Upper lobe of right lung (tissue), 1 donor: Measurements from ENCODE around the gene DHH. TPM values are rescaled to one million over a fixed set of nuclear protein-coding genes. Genes with fewer than 3 reads are reported as not detected.

ENCODE experiments used
- ATAC-seq: fragments of 200-7000 bp; cut with Tn5 transposase; one replicate; pipeline ENCODE4 v1.9.1; 2020; ENCODE audit warnings: mild to moderate bottlenecking, moderate library complexity
- DNase-seq: peaks from one replicate; pipeline ENCODE4 v3.0.0-alpha.2; 2020
- H3K27ac ChIP-seq: fragments of 200-600 bp; one replicate; pipeline ENCODE4 v1.8.0; 2022
- H3K27me3 ChIP-seq: fragments of 200-600 bp; one replicate; pipeline ENCODE4 v1.8.0; 2022; ENCODE audit warnings: mild to moderate bottlenecking
- H3K36me3 ChIP-seq: fragments of 200-600 bp; one replicate; pipeline ENCODE4 v1.8.0; 2022
- H3K4me1 ChIP-seq: fragments of 200-600 bp; one replicate; pipeline ENCODE4 v1.8.0; 2022
- H3K4me3 ChIP-seq: fragments of 200-600 bp; one replicate; pipeline ENCODE4 v1.8.0; 2022; ENCODE audit warnings: mild to moderate bottlenecking
- H3K9me3 ChIP-seq: fragments of 200-600 bp; one replicate; pipeline ENCODE4 v1.8.0; 2022
- CTCF ChIP-seq: fragments of 200-600 bp; IDR thresholded peaks from one replicate; pipeline ENCODE4 v1.8.0; 2022; ENCODE audit warnings: antibody characterized with exemption
- intact Hi-C: fragments of 100-400 bp; cut with DNase I; formaldehyde crosslinking; loops from one replicate; pipeline ENCODE4 v1.11.0; 2022
- total RNA-seq: library from RNA; stranded (reverse); fragmentation: NEBNext Ultra II Directional; extraction: Animal tissue kit (Norgen Biotek cat#: 25700); gene quantifications from one replicate; pipeline ENCODE4 v1.2.1, GENCODE V29; 2021
- donor health status: DM: no; HTN: yes; CAD: no; lungs with severe emphysema.

DHH gene
- total RNA-seq, 1 donor from 2014 or later, result 2.1 TPM

- no peak overlapping the region for H3K4me3 ChIP-seq
- H3K4me1 ChIP-seq, result peaks cover 12% of the 10 kb centered on the region
- no peak for TF ChIP-seq CTCF
- intact Hi-C loops, result no loop called here
- DNase-seq, result no peak
- no peaks in the 10 kb centered on the region for H3K9me3 ChIP-seq
- no peak for ATAC-seq
- H3K27me3 ChIP-seq, result no peaks in the 10 kb centered on the region
- H3K27ac ChIP-seq, result no peak overlapping the region
- H3K36me3 ChIP-seq, result peaks cover 87% of the 10 kb centered on the region
Observed at GRCh38 chr12:49100380-49100779, 5.8 kb upstream of the DHH start.

DNA sequence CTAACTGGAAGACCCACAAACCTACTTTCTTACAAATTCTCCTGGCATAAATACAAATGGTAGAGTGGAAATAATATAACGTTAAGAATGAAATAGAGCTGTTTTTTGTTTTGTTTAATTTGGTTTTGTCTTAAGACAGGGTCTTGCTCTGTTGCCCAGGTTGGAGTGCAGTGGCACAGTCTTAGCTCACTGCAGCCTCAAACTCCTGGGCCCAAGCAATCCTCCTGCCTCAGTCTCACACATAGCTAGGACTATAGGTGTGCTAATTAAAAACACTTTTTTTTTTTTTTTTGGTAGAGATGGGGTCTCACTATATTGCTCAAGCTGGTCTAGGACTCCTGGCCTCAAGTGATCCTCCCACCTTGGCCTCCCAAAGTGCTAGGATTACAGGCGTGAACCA lies 4.1 kb upstream of the DHH start:
- intact Hi-C loops, result no loop called here
- no peaks in the 10 kb centered on the region for H3K9me3 ChIP-seq
- no peak for ATAC-seq
- no peak overlapping the region for H3K4me3 ChIP-seq
- H3K27ac ChIP-seq, result no peak overlapping the region
- H3K36me3 ChIP-seq, result peaks cover 71% of the 10 kb centered on the region
- H3K27me3 ChIP-seq, result peaks cover 10% of the 10 kb centered on the region
- peaks cover 9% of the 10 kb centered on the region for H3K4me1 ChIP-seq
- DNase-seq, result no peak
- no peak for TF ChIP-seq CTCF

DNA sequence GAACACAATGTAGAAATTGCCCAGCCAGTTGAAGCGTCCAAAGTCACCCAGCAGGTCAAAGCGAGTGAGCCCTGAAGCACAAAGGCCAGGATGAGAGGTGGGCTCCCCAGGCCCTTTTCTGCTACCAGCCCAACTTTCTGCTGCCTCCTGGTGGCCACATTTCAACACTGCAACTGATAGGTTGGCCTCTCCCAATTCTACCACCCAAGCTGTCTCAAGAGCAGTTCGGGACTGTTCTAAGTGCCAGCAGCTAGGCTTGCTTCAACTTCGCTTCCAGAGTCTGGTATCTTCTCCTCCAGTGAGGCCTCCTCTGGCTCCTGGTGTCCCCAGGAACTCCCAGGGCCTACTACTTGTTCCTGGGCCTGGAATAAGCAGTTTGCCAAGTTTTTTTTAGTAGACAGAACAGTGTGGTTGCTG lies 3.4 kb upstream of the DHH start:
- TF ChIP-seq CTCF, result peak; percentile 80
- Histone ChIP-seq H3K4me1 (peaks cover 13% of the 10 kb centered on the region), H3K36me3 (peaks cover 64% of the 10 kb centered on the region), H3K9me3 (no peaks in the 10 kb centered on the region), H3K4me3 (no peak overlapping the region), H3K27ac (no peak overlapping the region), H3K27me3 (peaks cover 16% of the 10 kb centered on the region)
- peak; percentile 68 for ATAC-seq
- DNase-seq, result peak; percentile 69
- intact Hi-C loops, result no loop called here

- Histone ChIP-seq H3K9me3 (no peaks in the 10 kb centered on the region), H3K4me3 (no peak overlapping the region), H3K4me1 (peaks cover 16% of the 10 kb centered on the region), H3K27me3 (peaks cover 23% of the 10 kb centered on the region), H3K36me3 (peaks cover 57% of the 10 kb centered on the region), H3K27ac (no peak overlapping the region)
- no peak for TF ChIP-seq CTCF
- intact Hi-C loops, result no loop called here
- ATAC-seq, result no peak
- DNase-seq, result no peak
Observed at GRCh38 chr12:49097381-49097780, 2.8 kb upstream of the DHH start.

DNA sequence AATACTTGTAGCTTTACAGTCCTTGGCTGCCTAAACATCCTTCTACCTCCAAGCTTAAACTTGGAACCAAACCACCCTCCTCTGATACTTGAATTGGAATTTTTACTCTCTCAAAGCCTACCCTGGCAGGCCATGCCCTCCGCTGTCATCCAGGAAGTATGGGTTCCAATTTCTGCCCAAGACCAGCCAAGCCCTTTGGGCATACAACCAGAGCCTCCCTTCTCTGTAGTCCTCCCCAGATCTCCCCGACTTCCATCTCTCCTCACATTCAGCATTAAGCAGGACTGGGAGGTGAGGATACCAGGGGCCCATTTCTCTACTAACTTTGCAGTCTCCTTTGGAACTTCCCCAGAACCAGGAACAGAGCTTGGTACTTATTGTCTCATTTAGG lies 369 bp upstream of the DHH start:
- no peaks in the 10 kb centered on the region for H3K9me3 ChIP-seq
- ATAC-seq (no peak), DNase-seq (no peak)
- H3K36me3 ChIP-seq, result peaks cover 33% of the 10 kb centered on the region
- intact Hi-C loops, result no loop called here
- H3K27me3 ChIP-seq, result peaks cover 43% of the 10 kb centered on the region
- no peak overlapping the region for H3K4me3 ChIP-seq
- no peak overlapping the region for H3K27ac ChIP-seq
- TF ChIP-seq CTCF, result no peak
- peaks cover 40% of the 10 kb centered on the region for H3K4me1 ChIP-seq

DNA sequence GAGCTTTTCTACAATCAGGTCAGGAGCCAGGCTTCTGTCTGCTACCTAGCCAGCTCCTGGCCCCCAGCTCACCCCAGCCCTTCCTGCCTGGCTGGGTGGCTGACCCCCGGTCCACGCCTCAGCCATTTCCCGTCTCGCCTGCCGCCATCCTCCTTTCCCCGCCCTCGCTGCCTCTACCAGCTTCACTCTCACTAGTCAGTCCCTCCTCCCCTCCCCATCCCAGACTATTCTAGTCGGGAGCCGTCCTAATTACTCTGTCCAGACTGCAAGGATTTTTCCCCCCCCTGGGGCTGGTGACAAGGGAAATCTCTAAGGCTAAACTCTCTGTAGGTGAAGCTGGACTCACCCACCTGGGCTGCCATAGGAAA lies 825 bp downstream of the DHH start:
- Histone ChIP-seq H3K9me3 (no peaks in the 10 kb centered on the region), H3K4me1 (peaks cover 48% of the 10 kb centered on the region), H3K27ac (no peak overlapping the region), H3K36me3 (peaks cover 21% of the 10 kb centered on the region), H3K4me3 (peak overlapping the region; percentile 22), H3K27me3 (peaks cover 55% of the 10 kb centered on the region)
- ATAC-seq (no peak), DNase-seq (no peak)
- intact Hi-C loops, result no loop called here
- no peak for TF ChIP-seq CTCF
